Measurements from ENCODE around the gene ACBD3. TPM values are rescaled to one million over a fixed set of nuclear protein-coding genes. Genes with fewer than 3 reads are reported as not detected.

The ACBD3 gene
- total RNA-seq, 3 donors from 2014 or later (not counting 1 experiment from before 2014, with no cell fraction given): 26.9 to 33.3 (median 28.8) TPM

DNA sequence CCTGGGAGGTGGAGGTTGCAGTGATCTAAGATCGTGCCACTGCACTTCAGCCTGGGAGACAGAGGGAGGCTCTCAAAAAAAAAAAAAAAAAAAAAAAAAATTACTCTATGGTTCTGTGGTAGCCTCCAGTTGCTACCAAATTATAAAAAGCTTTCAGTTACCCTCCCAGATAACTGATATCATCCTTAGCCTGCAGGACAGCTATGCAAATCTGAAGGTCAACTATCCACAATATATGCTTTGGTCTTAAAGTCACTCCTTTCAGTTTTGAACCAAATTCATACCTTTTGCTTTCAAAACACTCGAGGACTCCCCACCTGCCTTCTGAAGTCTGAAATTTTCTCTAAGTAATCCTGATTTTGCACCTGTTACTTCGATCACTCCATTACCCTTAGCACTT, 40.1 kb upstream of the ACBD3 start:
- Mint-ChIP-seq H3K36me3 (peaks cover 8% of the 10 kb centered on the region), H3K4me1 (no peaks in the 10 kb centered on the region), H3K9me3 (no peaks in the 10 kb centered on the region), H3K27me3 (ENCODE audit: low read depth in 2 of 2) (peaks cover 15 to 27% of the 10 kb centered on the region in 2 donors), H3K27ac (no peak overlapping the region), H3K4me3 (peak overlapping the region; percentile 29)
- Histone ChIP-seq H3K36me3 (ENCODE audit: control insufficient read depth, insufficient read depth, low read length) (no peaks in the 10 kb centered on the region), H3K9me3 (ENCODE audit: control insufficient read depth, insufficient read depth, low read length) (no peaks in the 10 kb centered on the region), H3K27me3 (ENCODE audit: control insufficient read depth, insufficient read depth, low read length) (peaks cover 6% of the 10 kb centered on the region), H3K4me1 (ENCODE audit: control insufficient read depth, insufficient read depth, low read length) (peaks cover 12% of the 10 kb centered on the region), H3K27ac (ENCODE audit: low read length) (no peak overlapping the region), H3K4me3 (ENCODE audit: low read length) (no peak overlapping the region)
- no peak for ATAC-seq
- no peak for DNase-seq
- no peak for TF ChIP-seq CTCF (IDR thresholded peaks at IDR 0.05)
- WGBS (ENCODE audit: insufficient coverage): 90% methylated on average over 1 of the region's 3 CpGs
- intact Hi-C loops (cut with micrococcal nuclease): no loop called here

DNA sequence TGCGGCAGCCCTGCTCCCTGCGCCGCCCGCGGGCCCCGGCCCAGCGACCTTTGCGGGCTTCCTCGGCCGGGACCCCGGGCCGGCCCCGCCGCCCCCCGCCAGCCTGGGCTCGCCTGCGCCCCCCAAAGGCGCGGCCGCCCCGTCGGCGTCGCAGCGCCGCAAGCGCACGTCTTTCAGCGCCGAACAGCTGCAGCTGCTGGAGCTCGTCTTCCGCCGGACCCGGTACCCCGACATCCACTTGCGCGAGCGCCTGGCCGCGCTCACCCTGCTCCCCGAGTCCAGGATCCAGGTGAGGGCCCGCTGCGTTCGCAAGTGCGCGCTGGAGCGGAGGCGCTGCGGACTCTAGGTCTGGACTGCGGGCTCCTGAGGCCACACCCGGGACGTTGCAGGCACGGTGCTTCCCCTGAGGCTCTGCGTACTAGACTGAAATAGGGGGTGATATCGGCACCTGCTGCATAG, 37.3 kb upstream of the ACBD3 start:
- Histone ChIP-seq H3K4me3 (ENCODE audit: low read length) (peak overlapping the region; percentile 8), H3K27ac (ENCODE audit: low read length) (no peak overlapping the region), H3K27me3 (ENCODE audit: control insufficient read depth, insufficient read depth, low read length) (peaks cover 6% of the 10 kb centered on the region), H3K36me3 (ENCODE audit: control insufficient read depth, insufficient read depth, low read length) (no peaks in the 10 kb centered on the region), H3K4me1 (ENCODE audit: control insufficient read depth, insufficient read depth, low read length) (peaks cover 12% of the 10 kb centered on the region), H3K9me3 (ENCODE audit: control insufficient read depth, insufficient read depth, low read length) (no peaks in the 10 kb centered on the region)
- Mint-ChIP-seq H3K4me3 (peak overlapping the region; percentile 86), H3K27me3 (ENCODE audit: low read depth in 2 of 2) (peaks cover 15 to 30% of the 10 kb centered on the region in 2 donors), H3K27ac (no peak overlapping the region), H3K9me3 (no peaks in the 10 kb centered on the region), H3K4me1 (no peaks in the 10 kb centered on the region), H3K36me3 (peaks cover 8% of the 10 kb centered on the region)
- intact Hi-C loops (cut with micrococcal nuclease): no loop called here
- ATAC-seq: peak; percentile 26 to 70 (median 43)
- DNase-seq: peak in 1 of 2 donors; percentile 41
- TF ChIP-seq CTCF (IDR thresholded peaks at IDR 0.05): no peak
- under 1% methylated on average over 54 of the region's 55 CpGs for WGBS (ENCODE audit: insufficient coverage)

GRCh38 chr1:226223157-226223785, 36.7 kb upstream of the ACBD3 start, which contains the start of gene MIXL1:
TSS of gene MIXL1 (plus strand) at chr1:226223664. CDS start at chr1:226223682, 18 bp downstream.
- H3K27ac Mint-ChIP-seq: no peak within 1 kb of the TSS
- H3K36me3 Mint-ChIP-seq: peaks cover 8% of the 10 kb centered on the region
- H3K9me3 ChIP-seq (ENCODE audit: control insufficient read depth, insufficient read depth, low read length): no peaks in the 10 kb centered on the region
- WGBS (ENCODE audit: insufficient coverage): 5% methylated on average over 62 of the region's 62 CpGs
- H3K4me1 ChIP-seq (ENCODE audit: control insufficient read depth, insufficient read depth, low read length): peaks cover 12% of the 10 kb centered on the region
- TF ChIP-seq CTCF (IDR thresholded peaks at IDR 0.05): no peak
- intact Hi-C loops (cut with micrococcal nuclease): no loop called here
- H3K4me1 Mint-ChIP-seq: no peaks in the 10 kb centered on the region
- H3K9me3 Mint-ChIP-seq: no peaks in the 10 kb centered on the region
- ATAC-seq (peak; percentile 12 to 61 (median 36)), DNase-seq (peak in 1 of 2 donors; percentile 26)
- H3K27me3 ChIP-seq (ENCODE audit: control insufficient read depth, insufficient read depth, low read length): peaks cover 6% of the 10 kb centered on the region
- H3K27ac ChIP-seq (ENCODE audit: low read length): no peak within 1 kb of the TSS
- no peaks in the 10 kb centered on the region for H3K36me3 ChIP-seq (ENCODE audit: control insufficient read depth, insufficient read depth, low read length)
- H3K27me3 Mint-ChIP-seq (ENCODE audit: low read depth in 2 of 2): peaks cover 15 to 30% of the 10 kb centered on the region in 2 donors
- peak within 1 kb of the TSS; percentile 86 for H3K4me3 Mint-ChIP-seq
- H3K4me3 ChIP-seq (ENCODE audit: low read length): peak within 1 kb of the TSS; percentile 8

Data from natural killer cell (primary cell).